ENCODE data around the gene ATP1A3. TPM values are rescaled to one million over a fixed set of nuclear protein-coding genes. Genes with fewer than 3 reads are reported as not detected.

ATP1A3 gene
- total RNA-seq, 2 experiments from 2014 or later, result 1.9 to 2.0 TPM

DNA sequence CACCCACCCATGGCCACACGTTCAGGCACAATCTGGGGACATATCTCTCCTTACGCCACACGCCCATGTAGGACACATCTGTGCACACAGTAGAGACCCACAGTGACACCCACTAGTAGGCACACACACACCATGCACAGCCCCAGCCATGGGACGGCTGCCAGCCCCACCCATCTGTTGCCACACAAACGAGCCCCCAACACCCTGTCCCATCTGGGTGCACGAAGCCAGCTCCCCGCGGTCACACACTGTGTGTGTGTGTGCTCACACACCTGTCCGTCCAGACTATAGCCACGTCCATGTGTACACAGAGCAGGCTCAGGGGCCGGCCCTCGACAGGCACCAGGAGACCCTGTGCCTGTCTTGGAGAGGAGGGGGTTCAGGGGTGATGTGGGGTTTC, 76.4 kb downstream of the ATP1A3 start:
- no peaks in the 10 kb centered on the region for H3K36me3 Mint-ChIP-seq (ENCODE audit: low read depth)
- H3K4me3 Mint-ChIP-seq, result no peak overlapping the region
- no peaks in the 10 kb centered on the region for H3K9me3 Mint-ChIP-seq
- ChIA-PET CTCF (no interaction called here), POLR2A (no interaction called here)
- H3K27ac Mint-ChIP-seq, result no peak overlapping the region
- H3K4me1 Mint-ChIP-seq, result peaks cover 12% of the 10 kb centered on the region
- peaks cover 26% of the 10 kb centered on the region for H3K27me3 Mint-ChIP-seq
- no peak for DNase-seq

Other genes starting within 250 kb of the ATP1A3 start
- not detected for gene CEACAM6, start 238.7 kb downstream of the ATP1A3 start, total RNA-seq
- gene CEACAM3, start 197.6 kb downstream of the ATP1A3 start, total RNA-seq, result not detected
- gene LYPD4, start 149.5 kb downstream of the ATP1A3 start, total RNA-seq, result not detected
- not detected for gene DMRTC2, start 149.2 kb downstream of the ATP1A3 start, total RNA-seq
- 1,000 to 10,000 TPM; 2,679 to 3,011 TPM for gene RPS19, start 134.0 kb downstream of the ATP1A3 start, total RNA-seq
- 1 to 10 TPM; 2.9 to 4.7 TPM for gene CD79A, start 117.0 kb downstream of the ATP1A3 start, total RNA-seq
- 100 to 1,000 TPM; 663 to 761 TPM for gene ARHGEF1, start 111.0 kb downstream of the ATP1A3 start, total RNA-seq
- gene ERFL, start 65.8 kb downstream of the ATP1A3 start, total RNA-seq, result 1 to 10 TPM; 1.5 to 1.6 TPM
- 10 to 100 TPM; 67.4 to 74.0 TPM for gene RABAC1, start 34.9 kb downstream of the ATP1A3 start, total RNA-seq
- gene GRIK5, start 76.0 kb upstream of the ATP1A3 start, total RNA-seq, result under 1 TPM; 0.65 to 0.79 TPM
- 10 to 100 TPM; 14.1 to 15.8 TPM for gene ZNF574, start 81.9 kb upstream of the ATP1A3 start, total RNA-seq
- gene POU2F2, start 138.2 kb upstream of the ATP1A3 start, total RNA-seq, result 10 to 100 TPM; 19.6 to 22.9 TPM
- gene DEDD2, start 223.4 kb upstream of the ATP1A3 start, total RNA-seq, result 10 to 100 TPM; 37.2 to 42.4 TPM
- 10 to 100 TPM; 18.0 to 18.5 TPM for gene ZNF526, start 226.1 kb upstream of the ATP1A3 start, total RNA-seq
- gene GSK3A, start 248.4 kb upstream of the ATP1A3 start, total RNA-seq, result 10 to 100 TPM; 42.7 to 53.4 TPM